Astrocyte (in vitro differentiated cells and primary cell): Measurements from ENCODE around the gene CDH13. TPM values are rescaled to one million over a fixed set of nuclear protein-coding genes. Genes with fewer than 3 reads are reported as not detected.

Source experiments
- DNase-seq: peaks from one replicate; pipeline ENCODE4 v3.0.0-alpha.2; 2010; ENCODE audit warnings: low read depth
- FAIRE-seq: peaks from 2 replicates; lab custom pipeline; 2011; peaks lifted over from hg19 to GRCh38; lab: Jason Lieb, UNC
- H2AFZ ChIP-seq: 2 replicates; pipeline ENCODE4 v1.6.0; 2012; ENCODE audit warnings: low read depth, low read length, inconsistent platforms
- H3K27ac ChIP-seq: 2 replicates; pipeline ENCODE4 v1.5.1; 2011; ENCODE audit warnings: low read depth, low read length, inconsistent platforms
- H3K27me3 ChIP-seq: 2 replicates; pipeline ENCODE4 v1.6.0; 2011; ENCODE audit warnings: low read length, inconsistent platforms; ENCODE audit not compliant: insufficient read depth
- H3K36me3 ChIP-seq: 2 replicates; pipeline ENCODE4 v1.5.1; 2011; ENCODE audit warnings: low read length, inconsistent platforms; ENCODE audit not compliant: insufficient read depth
- H3K4me1 ChIP-seq: 2 replicates; pipeline ENCODE4 v1.5.1; 2011; ENCODE audit warnings: low read length, inconsistent platforms; ENCODE audit not compliant: insufficient read depth
- H3K4me2 ChIP-seq: 2 replicates; pipeline ENCODE4 v1.6.0; 2012; ENCODE audit warnings: low read length, inconsistent platforms
- H3K4me3 ChIP-seq: 2 replicates; pipeline ENCODE4 v1.5.1; 2011; ENCODE audit warnings: low read depth, mild to moderate bottlenecking, low read length, inconsistent platforms; ENCODE audit not compliant: insufficient read depth
- H3K79me2 ChIP-seq: 2 replicates; pipeline ENCODE4 v1.6.0; 2012; ENCODE audit warnings: mild to moderate bottlenecking, low read length, inconsistent platforms; ENCODE audit not compliant: insufficient read depth
- H3K9ac ChIP-seq: 2 replicates; pipeline ENCODE4 v1.6.0; 2012; ENCODE audit warnings: mild to moderate bottlenecking, low read length, inconsistent platforms
- H3K9me3 ChIP-seq: 2 replicates; pipeline ENCODE4 v1.5.1; 2012; ENCODE audit warnings: low read depth, mild to moderate bottlenecking, low read length, inconsistent platforms; ENCODE audit not compliant: insufficient read depth
- H4K20me1 ChIP-seq: 2 replicates; pipeline ENCODE4 v1.6.0; 2012; ENCODE audit warnings: low read length, inconsistent platforms; ENCODE audit not compliant: insufficient read depth
- H3K27ac Mint-ChIP-seq: one replicate; pipeline ENCODE4 v1.8.0; 2021; ENCODE audit warnings: mild to moderate bottlenecking, mixed read lengths; ENCODE audit not compliant: unreplicated experiment
- H3K27me3 Mint-ChIP-seq: one replicate; pipeline ENCODE4 v1.8.0; 2021; ENCODE audit warnings: low read depth, mixed read lengths; ENCODE audit not compliant: unreplicated experiment
- H3K36me3 Mint-ChIP-seq: one replicate; pipeline ENCODE4 v1.8.0; 2021; ENCODE audit warnings: low read depth, mixed read lengths; ENCODE audit not compliant: unreplicated experiment
- H3K4me1 Mint-ChIP-seq: one replicate; pipeline ENCODE4 v1.8.0; 2021; ENCODE audit warnings: low read depth, mixed read lengths; ENCODE audit not compliant: unreplicated experiment
- H3K4me3 Mint-ChIP-seq: one replicate; pipeline ENCODE4 v1.8.0; 2021; ENCODE audit warnings: mild to moderate bottlenecking, moderate library complexity, mixed read lengths; ENCODE audit not compliant: unreplicated experiment
- H3K9me3 Mint-ChIP-seq: one replicate; pipeline ENCODE4 v1.8.0; 2021; ENCODE audit warnings: mild to moderate bottlenecking, mixed read lengths; ENCODE audit not compliant: unreplicated experiment
- CTCF ChIP-seq: IDR thresholded peaks from 2 replicates; pipeline ENCODE4 v1.5.1; 2011; ENCODE audit warnings: low read depth, mild to moderate bottlenecking, inconsistent platforms, low read length, moderate library complexity; ENCODE audit not compliant: insufficient read depth
- EZH2 ChIP-seq: IDR thresholded peaks from 2 replicates; pipeline ENCODE4 v1.6.1; 2012; ENCODE audit warnings: mild to moderate bottlenecking, low read length, inconsistent platforms; ENCODE audit not compliant: insufficient read depth
- total RNA-seq: library from RNA; stranded (reverse); gene quantifications from 2 replicates; pipeline ENCODE4 v1.2.1, GENCODE V29; 2021

CDH13 gene
- total RNA-seq, 1 donor from 2014 or later: 41.7 TPM

- H3K4me1 Mint-ChIP-seq: peaks cover 7% of the 10 kb centered on the region
- peak overlapping the region; percentile 55 for H3K4me2 ChIP-seq
- peak overlapping the region; percentile 76 for H3K27ac ChIP-seq
- TF ChIP-seq EZH2 (no peak), CTCF (no peak)
- no peaks in the 10 kb centered on the region for H3K36me3 Mint-ChIP-seq
- peak overlapping the region; percentile 47 for H3K9ac ChIP-seq
- no peak overlapping the region for H3K4me3 ChIP-seq
- H3K36me3 ChIP-seq: no peaks in the 10 kb centered on the region
- no peaks in the 10 kb centered on the region for H3K9me3 ChIP-seq
- H3K79me2 ChIP-seq: peaks cover 22% of the 10 kb centered on the region
- no peaks in the 10 kb centered on the region for H3K27me3 ChIP-seq
- H4K20me1 ChIP-seq: no peaks in the 10 kb centered on the region
- DNase-seq (peak; percentile 66), FAIRE-seq (peak; percentile 54)
- peaks cover 36% of the 10 kb centered on the region for H3K4me1 ChIP-seq
- no peak overlapping the region for H3K27ac Mint-ChIP-seq
- H3K9me3 Mint-ChIP-seq: no peaks in the 10 kb centered on the region
- no peaks in the 10 kb centered on the region for H3K27me3 Mint-ChIP-seq
- no peak overlapping the region for H2AFZ ChIP-seq
- no peak overlapping the region for H3K4me3 Mint-ChIP-seq
These were observed 127.1 kb downstream of the CDH13 start for GRCh38 chr16:82753821-82754220.

DNA sequence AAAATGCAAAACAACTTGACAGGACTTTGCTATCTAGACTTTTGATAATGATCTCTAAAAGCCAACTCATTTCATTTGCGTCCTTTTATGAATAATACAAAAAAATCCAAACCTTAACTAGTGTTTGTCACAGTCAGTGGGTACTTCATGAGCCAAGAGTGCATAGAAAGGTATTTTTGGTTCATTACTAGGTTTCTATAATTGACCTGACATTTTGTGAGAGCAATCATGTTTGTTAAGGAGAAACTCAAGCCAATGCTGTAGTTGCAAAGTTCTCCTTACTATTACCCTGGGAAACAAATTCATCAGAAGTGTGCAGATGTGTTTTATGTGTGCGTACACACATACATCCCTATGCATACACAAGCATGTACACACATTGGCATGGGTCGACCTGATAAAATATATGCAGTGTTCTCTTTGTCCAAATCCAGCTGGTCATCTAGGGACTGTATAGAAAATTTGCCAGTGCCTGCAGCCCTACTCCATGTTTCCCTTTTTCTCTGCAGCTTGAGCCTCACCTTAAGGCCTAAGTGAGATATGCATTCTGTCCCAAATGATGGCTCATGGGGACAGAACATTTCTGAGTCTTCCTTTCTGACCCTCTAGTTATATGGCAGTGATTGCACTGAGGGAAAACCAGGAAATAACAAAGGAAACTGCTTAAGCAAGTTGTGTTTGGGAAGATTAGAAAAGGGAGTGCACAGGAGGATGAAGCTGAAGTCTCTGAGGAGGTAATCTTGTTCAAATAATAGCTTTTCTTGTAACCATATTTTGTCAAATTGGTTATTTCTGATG is 128.1 kb downstream of the CDH13 start:
- no peak overlapping the region for H3K9ac ChIP-seq
- no peak overlapping the region for H3K27ac Mint-ChIP-seq
- DNase-seq: no peak
- FAIRE-seq: peak; percentile 56
- peaks cover 37% of the 10 kb centered on the region for H3K4me1 ChIP-seq
- H3K4me3 Mint-ChIP-seq: no peak overlapping the region
- H2AFZ ChIP-seq: no peak overlapping the region
- H3K4me3 ChIP-seq: no peak overlapping the region
- no peaks in the 10 kb centered on the region for H3K9me3 Mint-ChIP-seq
- H3K27ac ChIP-seq: peak overlapping the region; percentile 76
- H4K20me1 ChIP-seq: no peaks in the 10 kb centered on the region
- H3K27me3 ChIP-seq: no peaks in the 10 kb centered on the region
- no peaks in the 10 kb centered on the region for H3K36me3 ChIP-seq
- H3K4me2 ChIP-seq: no peak overlapping the region
- peaks cover 19% of the 10 kb centered on the region for H3K79me2 ChIP-seq
- no peaks in the 10 kb centered on the region for H3K27me3 Mint-ChIP-seq
- no peaks in the 10 kb centered on the region for H3K36me3 Mint-ChIP-seq
- TF ChIP-seq EZH2: no peak
- no peak for TF ChIP-seq CTCF
- H3K9me3 ChIP-seq: no peaks in the 10 kb centered on the region
- H3K4me1 Mint-ChIP-seq: peaks cover 7% of the 10 kb centered on the region
